ENCODE data around the gene EVL. TPM values are rescaled to one million over a fixed set of nuclear protein-coding genes. Genes with fewer than 3 reads are reported as not detected.

EVL gene
- total and polyA plus RNA-seq, 2 experiments from 2014 or later = 65.3 to 116 TPM

DNA sequence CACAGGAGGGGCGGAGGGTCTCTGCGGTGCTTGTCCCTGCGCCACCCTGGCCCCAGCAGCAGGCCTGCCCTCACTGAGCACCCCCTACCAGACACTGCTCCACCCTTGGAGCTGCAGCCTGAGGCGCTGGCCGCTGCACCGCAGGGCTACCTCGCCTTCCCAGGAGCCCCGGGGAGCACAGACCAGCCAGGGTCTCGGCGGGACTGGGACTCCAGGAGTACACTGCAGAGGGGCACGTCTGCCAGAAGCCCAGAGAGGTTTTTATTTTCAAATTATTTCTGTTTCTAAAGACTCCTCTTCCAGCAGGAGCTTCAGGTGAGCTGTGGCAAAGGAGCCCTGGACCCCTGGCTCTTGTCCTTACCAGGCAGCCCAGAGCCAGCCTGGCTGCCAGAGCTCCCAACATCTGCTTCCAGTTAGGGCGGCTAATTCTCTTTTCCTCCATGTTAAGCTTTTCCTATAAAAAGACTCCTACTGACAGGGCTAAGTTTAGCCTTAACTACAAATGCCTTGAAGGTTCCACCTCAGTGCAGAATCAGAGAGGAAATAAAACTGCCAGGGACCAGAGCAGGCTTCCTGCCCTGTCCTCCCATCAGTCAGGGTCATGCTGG is 67.8 kb downstream of the EVL start:
- Histone ChIP-seq H3K27me3 (no peaks in the 10 kb centered on the region), H3K27ac (no peak overlapping the region), H3K9me3 (ENCODE audit: low read depth) (no peaks in the 10 kb centered on the region), H3K4me3 (no peak overlapping the region), H3K4me1 (ENCODE audit: low read depth) (no peaks in the 10 kb centered on the region), H3K36me3 (peaks cover 9% of the 10 kb centered on the region)
- no peak for DNase-seq (ENCODE audit: low read depth in 1 of 2, low spot score in 1 of 2)
- no peak for TF ChIP-seq CTCF (IDR thresholded peaks at IDR 0.05; ENCODE audit: low read depth, low read length)

- TF ChIP-seq CTCF (IDR thresholded peaks at IDR 0.05; ENCODE audit: low read depth, low read length) = no peak
- H3K4me1 ChIP-seq (ENCODE audit: low read depth) = no peaks in the 10 kb centered on the region
Measured at GRCh38 chr14:100134586-100134985, 69.4 kb downstream of the EVL start.

GRCh38 chr14:100135073-100135472 is 69.9 kb downstream of the EVL start:
- TF ChIP-seq CTCF (IDR thresholded peaks at IDR 0.05; ENCODE audit: low read depth, low read length) = no peak
- Histone ChIP-seq H3K4me3 (no peak overlapping the region), H3K9me3 (ENCODE audit: low read depth) (no peaks in the 10 kb centered on the region), H3K4me1 (ENCODE audit: low read depth) (peaks cover 1% of the 10 kb centered on the region), H3K36me3 (peaks cover 9% of the 10 kb centered on the region), H3K27ac (no peak overlapping the region), H3K27me3 (no peaks in the 10 kb centered on the region)
- DNase-seq (ENCODE audit: low read depth in 1 of 2, low spot score in 1 of 2) = no peak

More at GRCh38 chr14:100134586-100134985, 69.4 kb downstream of the EVL start:
- no peaks in the 10 kb centered on the region for H3K9me3 ChIP-seq (ENCODE audit: low read depth)
- H3K27me3 ChIP-seq = no peaks in the 10 kb centered on the region
- H3K36me3 ChIP-seq = peaks cover 9% of the 10 kb centered on the region
- H3K4me3 ChIP-seq = no peak overlapping the region
- no peak for DNase-seq (ENCODE audit: low read depth in 1 of 2, low spot score in 1 of 2)
- no peak overlapping the region for H3K27ac ChIP-seq

DNA sequence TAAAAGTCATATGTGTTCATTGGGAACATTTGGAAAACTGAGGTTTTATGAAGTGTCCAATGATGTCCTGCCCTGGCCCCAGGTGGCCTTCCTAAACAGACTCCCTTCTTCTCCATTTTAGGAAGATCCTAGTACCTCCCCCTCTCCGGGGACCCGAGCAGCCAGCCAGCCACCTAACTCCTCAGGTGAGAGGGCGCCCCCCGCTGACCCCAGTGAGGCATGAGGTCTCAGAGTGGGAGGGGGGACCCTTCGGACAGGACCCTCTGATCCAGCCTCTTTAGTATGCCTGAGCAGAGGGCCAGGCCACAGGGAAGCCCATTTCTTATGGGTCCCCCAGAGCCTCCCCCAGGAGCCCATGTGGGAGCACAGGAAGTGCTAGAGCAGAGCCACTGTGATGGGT is 70.6 kb downstream of the EVL start:
- TF ChIP-seq CTCF (IDR thresholded peaks at IDR 0.05; ENCODE audit: low read depth, low read length) = no peak
- H3K9me3 ChIP-seq (ENCODE audit: low read depth) = no peaks in the 10 kb centered on the region
- DNase-seq (ENCODE audit: low read depth in 1 of 2, low spot score in 1 of 2) = no peak
- peaks cover 8% of the 10 kb centered on the region for H3K4me1 ChIP-seq (ENCODE audit: low read depth)
- peaks cover 9% of the 10 kb centered on the region for H3K36me3 ChIP-seq
- no peak overlapping the region for H3K27ac ChIP-seq
- H3K4me3 ChIP-seq = no peak overlapping the region
- H3K27me3 ChIP-seq = no peaks in the 10 kb centered on the region

DNA sequence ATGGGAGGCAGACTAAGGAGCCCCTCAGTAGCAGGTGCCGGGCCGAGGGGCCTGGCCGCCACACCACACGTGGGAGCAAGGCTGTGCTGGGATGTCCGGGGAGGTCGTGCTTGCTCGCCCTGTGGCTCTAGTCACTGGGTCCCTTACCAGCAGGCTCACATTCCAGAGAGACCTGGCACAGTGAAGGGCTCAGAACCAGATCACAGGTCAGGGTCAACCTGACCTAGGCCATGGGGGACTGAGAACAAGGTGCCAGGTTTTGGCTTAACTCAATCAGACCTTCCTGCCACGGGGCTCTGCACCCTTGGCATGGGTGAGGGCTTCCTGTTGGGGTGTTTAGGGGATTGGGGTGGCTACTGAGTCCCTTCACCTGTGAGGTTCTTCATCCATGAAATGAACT is 72.0 kb downstream of the EVL start:
- no peak overlapping the region for H3K4me3 ChIP-seq
- no peak for DNase-seq (ENCODE audit: low read depth in 1 of 2, low spot score in 1 of 2)
- peaks cover 11% of the 10 kb centered on the region for H3K4me1 ChIP-seq (ENCODE audit: low read depth)
- peaks cover 8% of the 10 kb centered on the region for H3K36me3 ChIP-seq
- H3K27me3 ChIP-seq = no peaks in the 10 kb centered on the region
- no peak for TF ChIP-seq CTCF (IDR thresholded peaks at IDR 0.05; ENCODE audit: low read depth, low read length)
- H3K27ac ChIP-seq = no peak overlapping the region
- H3K9me3 ChIP-seq (ENCODE audit: low read depth) = no peaks in the 10 kb centered on the region

All from cardiac muscle cell (in vitro differentiated cells and primary cell).